A172 (cell line): ENCODE data around the gene TCP11X1. TPM values are rescaled to one million over a fixed set of nuclear protein-coding genes. Genes with fewer than 3 reads are reported as not detected.
"Not testable (repeated sequence)": the region's sequence is repeated elsewhere in the genome, so short reads cannot be mapped to it uniquely, and the experiment has no call there.

ENCODE experiments used
- DNase-seq: peaks from one replicate; pipeline ENCODE4 v3.0.0-alpha.2; 2015; ENCODE audit warnings: low spot score
- total RNA-seq: library from RNA; depleted of rRNA; stranded (reverse); fragments of >200 nt; shearing (Covaris generic); gene quantifications from 2 replicates; pipeline ENCODE4 v1.2.3, GENCODE V29; 2014; rRNA removed

TCP11X1 gene
- not detected in 2 replicates for total RNA-seq

GRCh38 chrX:102214986-102215385 lies at the start of gene TCP11X1:
TSS of gene TCP11X1 (plus strand) at chrX:102215301.
- not testable (repeated sequence) for DNase-seq

- no peak for DNase-seq
Observed at GRCh38 chrX:102185967-102186720, 29.0 kb upstream of the TCP11X1 start.

GRCh38 chrX:102207940-102208339 lies 7.2 kb upstream of the TCP11X1 start:
- not testable (repeated sequence) for DNase-seq

- DNase-seq = not testable (repeated sequence)
Observed at GRCh38 chrX:102216497-102216896, 1.4 kb downstream of the TCP11X1 start.

DNA sequence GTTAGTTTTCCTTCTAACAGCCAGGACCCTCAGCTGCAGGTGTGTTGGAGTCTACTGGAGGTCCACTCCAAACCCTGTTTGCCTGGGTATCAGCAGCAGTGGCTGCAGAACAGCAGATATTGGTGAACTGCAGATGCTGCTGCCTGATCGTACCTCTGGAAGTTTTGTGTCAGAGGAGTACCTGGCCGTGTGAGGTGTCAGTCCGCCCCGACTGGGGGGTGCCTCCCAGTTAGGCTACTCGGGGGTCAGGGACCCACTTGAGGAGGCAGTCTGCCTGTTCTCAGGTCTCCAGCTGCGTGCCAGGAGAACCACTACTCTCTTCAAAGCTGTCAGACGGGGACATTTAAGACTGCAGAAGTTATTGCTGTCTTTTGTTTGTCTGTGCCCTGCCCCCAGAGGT lies 20.6 kb downstream of the TCP11X1 start:
- DNase-seq = not testable (repeated sequence)

GRCh38 chrX:102240265-102240664 lies 25.2 kb downstream of the TCP11X1 start:
- DNase-seq = not testable (repeated sequence)

GRCh38 chrX:102246893-102247292 lies 31.8 kb downstream of the TCP11X1 start, which contains the start of gene NXF2:
TSS of gene NXF2 (plus strand) at chrX:102247167. CDS start at chrX:102307079, 59,912 bp downstream.
- not testable (repeated sequence) for DNase-seq

- DNase-seq = not testable (repeated sequence)
Observed at GRCh38 chrX:102272231-102272630, 57.1 kb downstream of the TCP11X1 start.

Other genes with a start within 250 kb of the TCP11X1 start
- gene TCEAL2, start 89.6 kb upstream of the TCP11X1 start, total RNA-seq = not detected in 2 replicates
- gene TCEAL6, start 72.8 kb upstream of the TCP11X1 start, total RNA-seq = not detected in 2 replicates
- gene BEX5, start 59.3 kb upstream of the TCP11X1 start, total RNA-seq = not detected in 2 replicates
- gene NXF2, start 31.9 kb downstream of the TCP11X1 start, total RNA-seq = 0.22 TPM in 1 of 2 replicates, not detected in the other
- 0.29 and 1.2 TPM in 2 replicates for gene NXF2B, start 224.7 kb downstream of the TCP11X1 start, total RNA-seq